ENCODE data around the gene BRD4.

BRD4 gene

GRCh38 chr19:15238639-15239155, 93.6 kb downstream of the BRD4 start:
- TF ChIP-seq NFIC (IDR thresholded peaks at IDR 0.05) (no peak), ZBTB7A (IDR thresholded peaks at IDR 0.05; ENCODE audit: low read depth) (no peak), REST (IDR thresholded peaks at IDR 0.05; ENCODE audit: low read depth) (no peak), YY1 (IDR thresholded peaks at IDR 0.05; ENCODE audit: low read depth) (no peak), CREB1 (IDR thresholded peaks at IDR 0.05; ENCODE audit: low read depth) (no peak), TAF1 (IDR thresholded peaks at IDR 0.05; ENCODE audit: low read depth) (no peak), FOXM1 (IDR thresholded peaks at IDR 0.05; ENCODE audit: borderline replicate concordance, low read depth) (no peak), USF1 (IDR thresholded peaks at IDR 0.05) (no peak), MAX (IDR thresholded peaks at IDR 0.05) (no peak), TCF12 (IDR thresholded peaks at IDR 0.05; ENCODE audit: low read depth) (no peak), RAD21 (IDR thresholded peaks at IDR 0.05; ENCODE audit: low read depth) (no peak), CEBPB (IDR thresholded peaks at IDR 0.05) (no peak), EGR1 (IDR thresholded peaks at IDR 0.05) (no peak), EP300 (IDR thresholded peaks at IDR 0.05; ENCODE audit: borderline replicate concordance) (no peak), TEAD4 (IDR thresholded peaks at IDR 0.05) (no peak)

- TF ChIP-seq EP300 (IDR thresholded peaks at IDR 0.05; ENCODE audit: borderline replicate concordance) (no peak), NFIC (IDR thresholded peaks at IDR 0.05) (no peak), TAF1 (IDR thresholded peaks at IDR 0.05; ENCODE audit: low read depth) (no peak), EGR1 (IDR thresholded peaks at IDR 0.05) (no peak)
These were observed 94.3 kb downstream of the BRD4 start for GRCh38 chr19:15237759-15238638.

- no peak for TF ChIP-seq ZBTB7A (IDR thresholded peaks at IDR 0.05; ENCODE audit: low read depth)
- TF ChIP-seq TCF12 (IDR thresholded peaks at IDR 0.05; ENCODE audit: low read depth), result no peak
- TF ChIP-seq YY1 (IDR thresholded peaks at IDR 0.05; ENCODE audit: low read depth), result no peak
- no peak for TF ChIP-seq CEBPB (IDR thresholded peaks at IDR 0.05)
- no peak for TF ChIP-seq NFIC (IDR thresholded peaks at IDR 0.05)
- TF ChIP-seq REST (IDR thresholded peaks at IDR 0.05; ENCODE audit: low read depth), result no peak
- TF ChIP-seq EGR1 (IDR thresholded peaks at IDR 0.05), result no peak
- TF ChIP-seq MAX (IDR thresholded peaks at IDR 0.05), result no peak
- no peak for TF ChIP-seq RAD21 (IDR thresholded peaks at IDR 0.05; ENCODE audit: low read depth)
- TF ChIP-seq TAF1 (IDR thresholded peaks at IDR 0.05; ENCODE audit: low read depth), result no peak
- no peak for TF ChIP-seq TEAD4 (IDR thresholded peaks at IDR 0.05)
- no peak for TF ChIP-seq CREB1 (IDR thresholded peaks at IDR 0.05; ENCODE audit: low read depth)
- no peak for TF ChIP-seq EP300 (IDR thresholded peaks at IDR 0.05; ENCODE audit: borderline replicate concordance)
- no peak for TF ChIP-seq FOXM1 (IDR thresholded peaks at IDR 0.05; ENCODE audit: borderline replicate concordance, low read depth)
- no peak for TF ChIP-seq USF1 (IDR thresholded peaks at IDR 0.05)
These were observed 95.5 kb downstream of the BRD4 start for GRCh38 chr19:15236886-15237285.

- TF ChIP-seq MAX (IDR thresholded peaks at IDR 0.05) (no peak), CEBPB (IDR thresholded peaks at IDR 0.05) (no peak), REST (IDR thresholded peaks at IDR 0.05; ENCODE audit: low read depth) (no peak), USF1 (IDR thresholded peaks at IDR 0.05) (no peak), RAD21 (IDR thresholded peaks at IDR 0.05; ENCODE audit: low read depth) (no peak), FOXM1 (IDR thresholded peaks at IDR 0.05; ENCODE audit: borderline replicate concordance, low read depth) (no peak), TAF1 (IDR thresholded peaks at IDR 0.05; ENCODE audit: low read depth) (no peak), ZBTB7A (IDR thresholded peaks at IDR 0.05; ENCODE audit: low read depth) (no peak), EGR1 (IDR thresholded peaks at IDR 0.05) (no peak)
These were observed 96.6 kb downstream of the BRD4 start for GRCh38 chr19:15235781-15236180.
